ENCODE results near the gene STEAP4.

GRCh38 chr7:88281749-88282148 lies 24.9 kb downstream of the STEAP4 start:
- TF ChIP-seq POLR2AphosphoS5 (IDR thresholded peaks at IDR 0.05; ENCODE audit: borderline replicate concordance, low read depth, low read length), result no peak
- no peak for TF ChIP-seq EZH2 (IDR thresholded peaks at IDR 0.05)
- TF ChIP-seq FOXP2 (optimal IDR thresholded peaks at IDR 0.05; ENCODE audit: control extremely low read depth, extremely low read length, insufficient read depth), result no peak

Measured in SK-N-MC (cell line).